Measurements from ENCODE around the gene A4GNT. TPM values are rescaled to one million over a fixed set of nuclear protein-coding genes. Genes with fewer than 3 reads are reported as not detected.
"Not testable (repeated sequence)": the region's sequence is repeated elsewhere in the genome, so short reads cannot be mapped to it uniquely, and the experiment has no call there.

Gene A4GNT
- total and polyA plus RNA-seq, 9 donors, result not detected

- no peak overlapping the region for H3K4me3 ChIP-seq
- no peak for DNase-seq
- no peaks in the 10 kb centered on the region for H3K36me3 ChIP-seq
- 36 to 88% (median 42%) methylated on average over 2 of the region's 2 CpGs for WGBS, 3 donors
- H3K9me3 ChIP-seq, result no peaks in the 10 kb centered on the region
- no peak for TF ChIP-seq EP300 (IDR thresholded peaks at IDR 0.05)
- TF ChIP-seq CTCF (IDR thresholded peaks at IDR 0.05), result no peak
- TF ChIP-seq POLR2A (IDR thresholded peaks at IDR 0.05), result no peak
- no peaks in the 10 kb centered on the region for H3K27me3 ChIP-seq
- intact Hi-C loops (cut with DNase I), result no loop called here
- H3K27ac ChIP-seq, result no peak overlapping the region
- no peaks in the 10 kb centered on the region for H3K4me1 ChIP-seq (ENCODE audit: insufficient read depth)
These were observed 38.5 kb downstream of the A4GNT start for GRCh38 chr3:138093721-138094120.

GRCh38 chr3:138092023-138092422, 40.2 kb downstream of the A4GNT start:
- Histone ChIP-seq H3K9me3 (no peaks in the 10 kb centered on the region), H3K27me3 (no peaks in the 10 kb centered on the region), H3K36me3 (no peaks in the 10 kb centered on the region), H3K4me1 (ENCODE audit: insufficient read depth) (no peaks in the 10 kb centered on the region), H3K27ac (no peak overlapping the region), H3K4me3 (no peak overlapping the region)
- TF ChIP-seq EP300 (IDR thresholded peaks at IDR 0.05) (no peak), POLR2A (IDR thresholded peaks at IDR 0.05) (no peak), CTCF (IDR thresholded peaks at IDR 0.05) (no peak)
- no peak for DNase-seq
- intact Hi-C loops (cut with DNase I), result no loop called here
- WGBS, 3 donors, result 53 to 68% (median 58%) methylated on average over 2 of the region's 2 CpGs

GRCh38 chr3:138089091-138089490, 43.1 kb downstream of the A4GNT start:
- H3K4me3 ChIP-seq, result no peak overlapping the region
- intact Hi-C loops (cut with DNase I), result no loop called here
- H3K36me3 ChIP-seq, result no peaks in the 10 kb centered on the region
- H3K9me3 ChIP-seq, result no peaks in the 10 kb centered on the region
- no peaks in the 10 kb centered on the region for H3K27me3 ChIP-seq
- no peak overlapping the region for H3K27ac ChIP-seq
- DNase-seq, result no peak
- TF ChIP-seq CTCF (IDR thresholded peaks at IDR 0.05) (no peak), POLR2A (IDR thresholded peaks at IDR 0.05) (no peak), EP300 (IDR thresholded peaks at IDR 0.05) (no peak)
- WGBS, 3 donors, result 91 to 95% (median 93%) methylated on average over 3 of the region's 3 CpGs
- H3K4me1 ChIP-seq (ENCODE audit: insufficient read depth), result no peaks in the 10 kb centered on the region

- H3K27me3 ChIP-seq; H3K4me3 ChIP-seq; DNase-seq; H3K36me3 ChIP-seq; intact Hi-C loops (cut with DNase I); H3K4me1 ChIP-seq (ENCODE audit: insufficient read depth); H3K27ac ChIP-seq; H3K9me3 ChIP-seq: not testable (repeated sequence)
- WGBS, 3 donors, result 94 to 100% (median 100%) methylated on average over 1 of the region's 3 CpGs
These were observed 46.4 kb downstream of the A4GNT start for GRCh38 chr3:138085745-138086144.

GRCh38 chr3:138084196-138084595, 48.0 kb downstream of the A4GNT start:
- H3K9me3 ChIP-seq, result no peaks in the 10 kb centered on the region
- DNase-seq, result no peak
- H3K36me3 ChIP-seq, result no peaks in the 10 kb centered on the region
- peaks cover 7% of the 10 kb centered on the region for H3K4me1 ChIP-seq (ENCODE audit: insufficient read depth)
- H3K27ac ChIP-seq, result no peak overlapping the region
- TF ChIP-seq EP300 (IDR thresholded peaks at IDR 0.05), result no peak
- no peak for TF ChIP-seq POLR2A (IDR thresholded peaks at IDR 0.05)
- TF ChIP-seq CTCF (IDR thresholded peaks at IDR 0.05), result no peak
- intact Hi-C loops (cut with DNase I), result no loop called here
- H3K27me3 ChIP-seq, result no peaks in the 10 kb centered on the region
- no peak overlapping the region for H3K4me3 ChIP-seq
